Measurements from ENCODE around the gene TEX13D.
"Not testable (repeated sequence)": the region's sequence is repeated elsewhere in the genome, so short reads cannot be mapped to it uniquely, and the experiment has no call there.

The TEX13D gene

DNA sequence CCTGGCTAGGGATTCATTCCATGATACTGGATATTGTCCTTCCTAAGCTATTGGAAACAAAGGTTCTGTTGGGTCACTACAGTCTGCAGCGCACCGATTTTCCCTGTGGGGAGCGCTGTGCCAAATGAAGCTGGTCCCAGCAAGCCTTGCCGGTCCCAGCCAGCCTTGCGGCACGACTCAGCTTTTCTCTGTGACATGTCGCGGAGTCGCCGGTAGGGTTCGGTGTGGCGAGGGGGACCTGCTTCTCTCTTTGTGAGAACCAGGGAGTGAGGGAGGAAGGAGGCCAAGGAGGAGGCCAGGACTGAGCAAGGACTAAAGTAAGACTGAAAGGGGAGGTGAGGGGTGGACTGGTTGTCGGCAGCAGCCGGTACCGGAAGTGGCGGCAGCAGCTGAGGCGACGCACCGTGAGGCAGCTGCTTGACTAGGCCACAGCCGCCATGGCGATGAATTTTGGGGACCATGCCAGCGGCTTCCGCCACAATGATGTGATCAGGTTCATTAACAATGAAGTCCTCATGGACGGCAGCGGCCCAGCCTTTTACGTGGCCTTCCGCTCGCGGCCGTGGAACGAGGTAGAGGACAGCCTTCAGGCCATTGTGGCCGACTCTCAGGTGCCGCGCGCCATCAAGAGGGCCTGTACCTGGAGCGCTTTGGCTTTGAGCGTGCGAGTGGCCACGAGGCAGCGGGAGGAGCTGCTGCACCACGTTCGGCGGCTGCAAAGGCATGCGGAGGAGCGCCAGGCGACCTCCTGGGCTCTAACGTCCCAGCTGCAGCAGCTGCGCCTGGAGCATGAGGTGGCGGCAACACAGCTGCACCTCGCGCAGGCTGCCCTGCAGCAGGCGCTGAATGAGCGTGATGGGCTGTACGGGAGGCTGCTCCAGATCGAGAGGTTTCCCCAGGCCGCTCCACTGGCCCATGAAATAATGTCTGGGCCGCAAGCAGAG, at the start of gene TEX13D:
TSS of gene TEX13D (plus strand) at position 180 of the 944 bp plus-strand sequence. CDS start at position 438, 258 bp downstream.
- in situ Hi-C loops (cut with MboI; ENCODE audit: low sequenced_read_pairs), result no loop called here

DNA sequence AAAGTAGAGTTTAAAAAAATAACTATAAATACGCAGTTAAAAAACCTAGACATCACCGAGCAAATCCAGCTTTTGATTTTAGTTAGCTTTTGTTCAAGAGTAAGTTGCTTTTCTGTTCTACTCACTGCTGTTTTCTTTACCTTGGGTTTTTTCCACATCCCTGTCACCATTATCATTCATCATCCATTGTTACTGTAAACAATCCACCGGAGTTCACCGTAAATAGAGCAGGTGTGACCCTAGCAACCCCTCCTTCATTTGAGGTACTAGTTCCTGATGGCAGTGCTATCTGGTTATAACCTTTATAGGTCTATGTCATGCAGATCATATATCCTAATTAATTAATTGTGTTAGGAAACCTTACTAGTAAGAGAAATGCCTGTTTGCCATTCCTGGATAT, 43.0 kb upstream of the TEX13D start:
- in situ Hi-C loops (cut with MboI; ENCODE audit: low sequenced_read_pairs), result no loop called here

- in situ Hi-C loops (cut with MboI; ENCODE audit: low sequenced_read_pairs), result no loop called here
Measured at GRCh38 chrX:124293810-124294209, 38.6 kb upstream of the TEX13D start.

DNA sequence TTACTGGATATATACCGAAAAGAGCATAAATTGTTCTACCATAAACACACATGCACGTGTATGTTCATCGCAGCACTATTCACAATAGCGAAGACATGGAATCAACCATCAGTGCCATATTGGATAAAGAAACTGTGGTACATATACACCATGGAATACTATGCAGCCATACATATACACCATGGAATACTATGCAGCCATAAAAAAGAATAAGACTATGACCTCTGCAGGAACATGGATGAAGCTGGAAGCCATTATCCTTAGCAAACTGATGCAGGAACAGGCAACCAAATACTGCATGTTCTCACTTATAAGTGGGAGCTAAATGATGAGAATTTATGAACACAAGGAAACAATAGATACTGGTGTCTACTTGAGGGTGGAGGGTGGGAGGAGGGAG, 33.1 kb upstream of the TEX13D start:
- in situ Hi-C loops (cut with MboI; ENCODE audit: low sequenced_read_pairs), result not testable (repeated sequence)

GRCh38 chrX:124300405-124300804, 32.1 kb upstream of the TEX13D start:
- in situ Hi-C loops (cut with MboI; ENCODE audit: low sequenced_read_pairs), result no loop called here

- in situ Hi-C loops (cut with MboI; ENCODE audit: low sequenced_read_pairs), result no loop called here
Measured at GRCh38 chrX:124307253-124307907, 25.1 kb upstream of the TEX13D start.

DNA sequence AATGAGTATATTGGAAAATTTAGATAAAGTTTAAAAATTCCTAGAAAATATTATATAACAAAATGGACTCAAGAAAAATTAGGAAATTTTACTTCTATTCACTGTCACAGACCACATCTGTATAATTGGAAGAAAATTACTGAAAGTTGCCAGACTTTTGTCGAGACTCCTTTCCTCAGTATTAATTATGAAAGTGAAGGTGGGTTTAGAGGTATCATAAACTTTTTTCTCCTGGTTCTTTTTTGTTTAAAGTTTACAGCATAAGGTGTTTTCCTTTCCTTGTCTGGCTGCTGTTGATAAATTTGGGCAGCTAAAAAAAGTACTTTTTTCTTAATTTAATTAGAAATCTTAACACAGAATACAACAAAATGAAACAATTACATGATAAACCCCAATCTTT, 6.7 kb upstream of the TEX13D start:
- in situ Hi-C loops (cut with MboI; ENCODE audit: low sequenced_read_pairs), result no loop called here

GRCh38 chrX:124328765-124329164, 3.7 kb upstream of the TEX13D start:
- in situ Hi-C loops (cut with MboI; ENCODE audit: low sequenced_read_pairs), result no loop called here

- in situ Hi-C loops (cut with MboI; ENCODE audit: low sequenced_read_pairs), result no loop called here
Measured at GRCh38 chrX:124333862-124334261, 1.4 kb downstream of the TEX13D start.

- in situ Hi-C loops (cut with MboI; ENCODE audit: low sequenced_read_pairs), result not testable (repeated sequence)
Measured at GRCh38 chrX:124334555-124334954, 2.1 kb downstream of the TEX13D start.

DNA sequence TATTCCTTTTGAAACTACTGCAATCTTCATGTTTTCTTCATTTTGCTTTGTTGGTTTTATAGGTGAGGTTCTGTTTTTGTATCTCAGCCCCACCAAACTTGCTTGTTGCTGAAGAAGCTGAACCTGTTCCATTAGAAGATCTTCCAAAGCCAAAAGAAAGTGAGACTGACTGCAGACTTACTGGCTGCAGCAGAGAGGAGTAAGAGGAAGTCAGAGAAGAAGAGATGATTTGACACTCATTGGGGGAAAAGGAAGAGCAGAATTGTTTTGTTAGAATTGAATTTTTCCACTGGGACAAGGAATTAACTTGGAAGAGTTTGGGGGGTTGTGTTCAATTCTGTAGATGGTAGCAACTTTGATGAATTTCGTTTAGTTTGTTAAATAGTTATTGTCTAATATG, 3.1 kb downstream of the TEX13D start:
- in situ Hi-C loops (cut with MboI; ENCODE audit: low sequenced_read_pairs), result no loop called here

DNA sequence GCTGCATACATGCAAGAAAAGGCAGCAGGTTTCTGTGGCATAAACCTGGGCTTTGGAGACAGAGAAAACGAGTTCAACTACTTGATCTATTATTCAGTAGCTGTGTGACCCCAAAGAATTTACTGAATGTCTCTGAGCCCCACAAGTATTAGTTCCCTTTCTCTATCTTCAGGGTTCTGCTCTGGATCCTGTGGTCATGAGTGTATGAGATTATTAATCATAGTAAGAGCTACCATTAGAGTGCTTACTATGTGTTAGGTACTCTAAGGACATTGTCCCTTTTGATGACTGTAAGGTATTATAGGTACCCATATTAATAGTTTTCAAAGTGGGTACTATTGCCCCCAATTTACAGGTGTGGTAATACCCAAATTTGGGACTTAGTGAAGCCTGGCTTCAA, 5.5 kb downstream of the TEX13D start:
- in situ Hi-C loops (cut with MboI; ENCODE audit: low sequenced_read_pairs), result no loop called here

- in situ Hi-C loops (cut with MboI; ENCODE audit: low sequenced_read_pairs), result no loop called here
Measured at GRCh38 chrX:124338733-124339514, 6.5 kb downstream of the TEX13D start.

DNA sequence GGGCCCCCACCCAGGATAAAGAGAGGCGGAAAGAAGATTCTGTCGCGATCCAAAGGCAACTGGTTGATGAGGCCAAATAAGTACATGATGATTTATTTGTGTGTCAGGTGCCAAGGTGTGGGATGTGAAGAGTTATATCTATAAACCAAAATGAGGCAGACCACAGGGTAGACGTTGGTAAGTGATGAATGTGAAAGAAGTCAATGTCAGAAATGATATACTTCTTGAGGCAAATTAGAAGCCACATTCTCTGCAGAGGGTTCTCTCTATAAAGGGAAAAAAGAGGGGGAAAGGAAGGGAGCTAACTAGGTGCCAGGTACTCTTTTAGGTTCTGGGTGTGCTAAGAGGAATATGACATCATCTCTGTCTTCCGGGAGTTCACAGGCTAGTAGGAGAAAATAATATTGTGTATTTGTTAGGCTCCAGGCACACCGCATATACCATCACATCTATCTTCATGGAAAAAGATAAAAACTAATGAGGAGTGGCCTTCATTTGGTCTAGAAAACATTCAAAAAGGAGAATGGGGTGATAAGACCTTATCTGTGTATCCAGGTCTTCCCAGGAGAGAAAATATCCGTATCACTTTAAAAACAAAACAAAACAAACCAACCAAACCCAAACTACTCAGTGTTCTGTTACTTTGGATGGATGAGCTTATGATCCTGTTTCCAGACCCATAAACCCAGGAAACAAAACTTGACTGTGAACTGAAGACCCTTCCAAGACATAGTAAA, 9.1 kb downstream of the TEX13D start:
- in situ Hi-C loops (cut with MboI; ENCODE audit: low sequenced_read_pairs), result no loop called here

DNA sequence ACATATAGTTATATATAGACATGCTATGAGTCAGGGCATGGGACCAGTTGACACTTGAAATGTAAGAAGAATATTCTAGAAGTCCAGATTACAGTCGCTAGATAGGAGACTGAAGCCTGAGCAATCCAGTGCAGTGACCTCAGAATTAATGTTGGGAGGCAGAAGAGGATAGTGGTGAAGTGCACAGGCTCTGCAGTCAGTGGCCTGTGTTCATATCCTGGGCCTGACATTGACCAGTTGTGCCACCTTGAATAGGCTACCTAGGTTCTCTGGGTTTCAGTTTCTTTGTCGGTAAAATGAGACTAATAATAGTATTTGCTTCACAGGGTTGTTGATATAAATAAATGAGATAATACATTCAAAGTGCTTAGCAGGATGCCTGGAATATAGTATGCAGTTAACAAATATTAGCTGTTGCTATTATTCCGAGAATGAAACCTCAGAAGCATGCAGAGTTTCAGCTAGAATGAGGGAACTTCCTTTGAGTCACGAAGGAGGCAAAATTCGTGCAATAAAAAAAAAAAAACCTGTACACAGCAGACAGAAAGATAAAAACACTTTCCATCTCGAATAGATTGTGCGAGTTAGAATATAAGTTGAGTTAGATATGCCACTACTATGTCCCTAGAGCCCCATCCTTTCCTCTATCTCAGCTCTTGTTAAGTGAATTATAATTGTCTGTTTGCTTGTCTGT, 9.9 kb downstream of the TEX13D start:
- in situ Hi-C loops (cut with MboI; ENCODE audit: low sequenced_read_pairs), result no loop called here

GRCh38 chrX:124343016-124343415, 10.6 kb downstream of the TEX13D start:
- in situ Hi-C loops (cut with MboI; ENCODE audit: low sequenced_read_pairs), result no loop called here

- in situ Hi-C loops (cut with MboI; ENCODE audit: low sequenced_read_pairs), result no loop called here
Measured at GRCh38 chrX:124344246-124344645, 11.8 kb downstream of the TEX13D start.

DNA sequence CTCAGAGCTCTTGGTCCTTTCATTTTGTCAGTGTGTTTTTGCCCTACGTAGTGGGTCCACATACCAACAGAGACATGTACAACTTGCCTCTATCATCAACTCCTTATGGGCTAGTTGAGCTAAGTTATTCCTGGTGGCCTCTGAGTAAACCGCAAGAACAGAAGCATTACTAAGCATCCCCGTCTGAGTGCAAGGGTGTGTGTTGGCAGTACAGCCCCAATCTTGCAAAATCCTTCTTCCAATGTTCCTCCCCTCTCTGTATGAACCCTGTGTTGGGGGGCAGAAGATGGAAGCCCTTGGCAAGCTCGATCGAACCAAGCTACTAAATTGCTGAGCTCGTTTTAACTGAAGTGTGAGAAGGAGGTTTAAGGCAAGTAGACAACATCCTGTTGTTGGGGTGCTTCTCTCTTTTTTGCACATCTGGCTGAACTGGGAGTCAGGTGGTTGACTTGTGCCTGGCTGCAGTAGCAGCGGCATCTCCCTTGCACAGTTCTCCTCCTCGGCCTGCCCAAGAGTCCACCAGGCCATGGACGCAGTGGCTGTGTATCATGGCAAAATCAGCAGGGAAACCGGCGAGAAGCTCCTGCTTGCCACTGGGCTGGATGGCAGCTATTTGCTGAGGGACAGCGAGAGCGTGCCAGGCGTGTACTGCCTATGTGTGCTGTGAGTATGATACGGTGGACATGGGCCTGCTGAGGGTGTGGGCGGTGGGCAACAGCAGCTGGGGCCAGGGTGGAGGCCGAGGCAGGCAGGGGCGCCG, 13.8 kb downstream of the TEX13D start, which contains the start of gene SH2D1A:
TSS of gene SH2D1A (plus strand) at position 447 of the 760 bp plus-strand sequence. CDS start at position 527, 80 bp downstream.
- in situ Hi-C loops (cut with MboI; ENCODE audit: low sequenced_read_pairs), result no loop called here

DNA sequence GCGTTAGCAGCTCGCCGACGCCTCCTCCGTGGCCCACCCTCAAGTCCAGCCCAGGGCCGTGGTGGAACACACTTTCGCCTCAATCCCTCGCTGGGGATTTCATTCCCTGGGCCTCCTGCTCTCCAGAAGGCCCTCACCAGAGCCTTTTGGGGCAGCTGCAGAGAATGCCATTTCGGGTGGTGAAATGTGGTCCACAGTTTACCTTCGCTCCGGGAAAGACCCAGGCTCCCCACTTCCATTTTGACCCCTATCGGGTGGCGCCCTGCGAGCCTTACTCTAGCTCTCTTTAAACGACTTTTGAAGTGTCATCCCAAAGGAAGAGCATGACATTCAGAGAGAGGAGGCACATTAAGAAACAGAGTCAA, 14.4 kb downstream of the TEX13D start:
- in situ Hi-C loops (cut with MboI; ENCODE audit: low sequenced_read_pairs), result no loop called here
